Fibroblast of upper back skin (primary cell): Measurements from ENCODE around the gene MAPKAPK3.

ENCODE experiments used
- DNase-seq: peaks from one replicate; pipeline ENCODE4 v3.0.0-alpha.2; 2013

MAPKAPK3 gene

DNA sequence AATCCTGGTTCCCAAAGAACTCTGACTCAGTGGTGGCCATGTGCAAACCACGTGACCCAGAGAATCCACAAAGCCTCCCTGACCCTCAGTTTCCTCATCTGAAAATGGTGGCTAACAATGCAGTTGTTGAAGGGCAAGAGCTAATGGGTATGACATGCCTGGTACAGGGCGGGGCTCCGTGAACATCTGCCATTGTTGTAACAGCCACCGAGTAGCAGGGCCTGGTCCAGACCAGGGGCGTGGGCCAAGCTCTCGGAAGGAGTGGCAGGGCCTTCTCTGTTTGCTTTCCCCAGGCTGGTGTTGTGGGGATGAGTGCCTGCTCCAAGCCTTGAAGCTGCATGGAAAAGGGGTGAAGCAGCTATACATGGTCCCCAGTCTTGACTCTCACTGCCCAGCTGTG lies 13.4 kb downstream of the MAPKAPK3 start:
- no peak for DNase-seq

DNA sequence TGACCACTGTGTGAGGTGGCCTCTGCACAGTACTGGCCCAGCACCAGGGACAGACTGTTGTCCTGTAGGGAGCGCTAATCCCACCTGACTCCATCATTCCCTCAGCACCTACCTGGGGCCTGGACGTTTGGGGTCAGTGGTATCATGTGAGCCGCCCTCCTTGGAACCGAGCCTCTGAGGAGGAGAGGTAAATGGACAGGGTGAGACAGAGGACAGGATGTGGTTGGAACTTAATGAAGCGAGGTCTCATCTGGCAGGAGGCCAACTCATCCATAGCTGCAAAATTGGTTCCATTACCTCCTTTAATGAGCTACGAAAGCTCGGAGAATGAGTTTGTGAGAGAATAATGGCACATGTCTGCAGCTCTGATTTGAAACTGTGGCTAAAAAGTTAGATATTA lies 13.9 kb downstream of the MAPKAPK3 start:
- peak; percentile 43 for DNase-seq

DNA sequence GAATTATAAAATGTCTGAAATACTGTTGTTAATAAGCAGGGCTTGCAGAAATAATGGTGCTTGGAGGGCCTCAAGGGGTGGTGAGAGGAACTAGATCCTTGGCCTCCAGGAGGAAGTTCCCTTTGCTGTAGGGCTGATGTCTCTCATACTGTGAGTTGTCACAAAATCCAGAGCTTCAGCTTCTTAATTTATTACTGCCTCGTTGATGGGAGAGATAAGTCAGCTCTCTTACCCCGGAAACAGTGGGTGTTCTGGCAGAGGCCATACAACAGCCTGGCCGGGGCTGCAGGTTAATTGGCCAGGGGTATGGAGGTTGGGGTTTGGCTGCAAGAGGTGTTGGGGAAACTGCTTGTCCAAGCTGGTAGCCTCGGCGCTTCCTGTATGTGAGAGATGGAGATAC lies 15.5 kb downstream of the MAPKAPK3 start:
- DNase-seq, result no peak

DNA sequence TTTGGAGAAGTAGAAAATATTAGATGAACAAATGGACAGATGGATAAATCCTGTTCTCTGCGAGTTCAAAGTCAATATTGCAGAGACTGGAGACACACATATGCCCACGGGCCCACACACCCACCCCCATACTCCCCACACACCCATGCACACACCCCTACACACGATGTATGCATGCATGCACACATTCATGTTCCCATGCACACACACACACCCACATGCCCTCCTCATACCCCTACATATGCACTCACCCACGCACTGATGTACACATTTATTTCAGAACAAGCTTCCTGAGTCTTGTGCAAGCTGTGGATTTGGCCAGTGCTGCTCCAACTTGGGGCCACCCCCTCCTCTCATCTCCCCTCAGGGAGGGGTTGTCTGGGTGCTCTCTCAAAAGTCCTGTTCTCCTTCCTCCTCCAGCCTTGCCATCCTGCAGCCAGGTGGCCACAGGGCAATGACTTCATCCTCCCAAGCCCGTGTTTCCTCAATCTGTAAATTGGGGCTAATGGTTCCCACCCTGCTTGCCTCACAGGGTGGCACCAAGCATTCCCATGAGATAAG lies 16.4 kb downstream of the MAPKAPK3 start:
- no peak for DNase-seq

DNA sequence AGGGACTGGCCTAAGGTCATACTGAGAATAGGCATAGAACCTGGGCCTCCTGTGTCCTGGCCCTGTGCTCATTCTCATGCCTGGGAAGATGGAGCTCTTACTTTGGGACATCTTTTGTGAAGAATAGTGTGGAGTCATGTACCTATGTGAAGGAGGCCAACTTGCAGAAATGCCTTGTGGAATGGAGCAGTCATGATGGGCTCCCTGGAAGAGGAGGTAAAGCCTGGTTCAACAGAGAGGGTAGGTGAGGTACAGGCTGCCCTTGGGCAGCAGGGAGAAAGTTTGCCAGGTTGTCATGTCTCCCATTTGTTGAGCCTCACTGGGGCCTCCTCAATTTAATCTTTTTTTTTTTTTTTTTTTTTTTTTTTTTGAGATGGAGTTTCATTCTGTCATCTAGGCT lies 18.1 kb downstream of the MAPKAPK3 start:
- no peak for DNase-seq

DNA sequence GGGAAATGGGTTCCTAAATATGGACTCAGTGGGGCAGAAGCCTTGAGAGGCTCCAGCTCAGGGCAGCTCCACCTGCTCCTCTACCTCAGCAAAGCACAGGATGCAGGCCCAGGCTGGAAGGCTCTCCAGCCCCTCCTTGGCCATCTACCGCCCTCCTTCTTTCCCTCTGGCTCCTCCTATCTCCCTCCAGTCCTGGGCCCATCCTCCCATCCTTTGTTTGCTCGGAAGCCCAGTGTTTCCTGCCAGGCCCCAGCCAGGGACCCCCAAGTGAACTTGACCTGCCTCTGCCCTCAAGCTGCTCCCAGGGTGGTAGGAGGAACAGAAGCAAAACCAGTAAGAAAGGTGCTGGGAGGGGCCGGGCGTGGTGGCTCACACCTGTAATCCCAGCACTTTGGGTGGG lies 20.1 kb downstream of the MAPKAPK3 start:
- no peak for DNase-seq

DNA sequence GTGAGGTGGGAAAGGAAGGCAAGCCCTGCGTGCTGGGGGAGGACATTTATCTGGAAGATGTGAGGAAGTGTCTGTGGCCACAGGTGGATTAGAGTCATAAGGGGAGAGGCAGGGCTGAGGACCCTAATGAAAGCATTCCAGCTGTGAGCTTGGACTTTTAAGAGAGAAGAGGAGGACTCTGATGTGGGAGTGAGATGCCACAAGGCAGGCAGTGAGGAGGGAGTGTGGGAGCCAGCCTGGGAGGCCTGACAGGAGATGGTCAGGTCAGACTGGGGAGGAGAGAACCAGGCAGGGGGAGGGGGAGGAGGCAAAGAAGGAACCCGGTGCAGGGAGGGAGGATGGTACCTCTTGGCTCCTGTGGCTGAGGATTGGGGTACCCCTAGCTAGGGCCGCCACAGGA lies 21.0 kb downstream of the MAPKAPK3 start:
- no peak for DNase-seq

DNA sequence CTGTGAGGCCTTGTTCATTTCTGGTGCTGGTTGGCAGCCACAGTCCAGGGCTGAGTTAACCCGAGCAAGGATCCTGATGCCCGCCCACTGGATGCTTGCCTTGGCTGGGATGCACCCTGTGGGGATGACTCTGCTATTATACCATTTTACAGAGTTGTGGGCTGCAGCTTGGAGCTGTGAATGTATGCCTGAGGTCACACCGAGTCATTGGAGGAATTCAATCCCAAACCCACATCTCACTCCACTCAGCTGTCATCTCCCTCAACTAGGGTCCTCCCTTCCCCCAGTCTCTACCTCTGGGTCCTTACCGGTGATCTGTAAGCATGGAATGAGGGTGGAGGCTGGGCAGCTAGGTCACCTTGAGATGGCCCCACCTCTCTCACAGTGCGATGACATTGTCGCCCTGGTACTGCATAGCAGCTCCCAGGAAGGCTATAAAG lies 22.1 kb downstream of the MAPKAPK3 start:
- DNase-seq, result peak; percentile 77

DNA sequence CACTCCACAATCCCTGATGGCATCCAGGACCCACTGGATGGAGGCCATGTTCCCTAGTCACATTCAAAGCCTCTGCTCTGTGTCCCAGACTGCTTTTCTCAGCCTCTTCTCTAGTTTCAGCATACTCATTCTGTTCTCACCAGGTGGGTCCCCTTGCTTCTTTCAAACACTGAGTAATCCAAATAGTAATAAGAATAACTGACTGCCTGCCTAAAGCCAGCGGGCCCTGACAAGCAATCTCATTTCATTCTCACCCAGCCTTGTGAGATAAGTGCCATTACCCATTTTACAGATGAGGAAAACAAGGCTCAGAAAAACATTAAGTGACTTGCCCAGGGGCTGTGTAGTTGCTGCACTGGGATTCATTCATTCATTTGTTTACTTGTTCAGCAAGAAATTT lies 25.4 kb downstream of the MAPKAPK3 start:
- DNase-seq, result no peak

DNA sequence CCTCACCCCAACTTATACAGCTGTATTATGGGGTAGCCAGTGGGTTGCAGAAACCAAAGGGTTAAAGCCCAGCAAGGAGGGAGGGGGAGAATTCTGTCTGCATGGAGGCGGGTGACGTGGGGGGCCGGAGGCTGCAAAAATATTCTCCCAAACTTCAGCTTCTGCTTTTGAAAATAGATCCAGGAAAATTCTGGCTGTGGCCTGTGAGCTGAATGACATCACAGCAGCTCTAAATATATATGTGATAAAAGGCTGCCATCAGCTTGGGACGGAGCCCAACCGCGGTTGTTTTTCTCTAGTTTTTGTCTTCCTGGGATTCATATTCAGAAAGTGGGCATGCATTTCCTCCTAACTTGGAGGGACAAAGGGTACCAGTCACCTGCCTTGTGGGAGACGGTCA lies 27.6 kb downstream of the MAPKAPK3 start:
- DNase-seq, result no peak

DNA sequence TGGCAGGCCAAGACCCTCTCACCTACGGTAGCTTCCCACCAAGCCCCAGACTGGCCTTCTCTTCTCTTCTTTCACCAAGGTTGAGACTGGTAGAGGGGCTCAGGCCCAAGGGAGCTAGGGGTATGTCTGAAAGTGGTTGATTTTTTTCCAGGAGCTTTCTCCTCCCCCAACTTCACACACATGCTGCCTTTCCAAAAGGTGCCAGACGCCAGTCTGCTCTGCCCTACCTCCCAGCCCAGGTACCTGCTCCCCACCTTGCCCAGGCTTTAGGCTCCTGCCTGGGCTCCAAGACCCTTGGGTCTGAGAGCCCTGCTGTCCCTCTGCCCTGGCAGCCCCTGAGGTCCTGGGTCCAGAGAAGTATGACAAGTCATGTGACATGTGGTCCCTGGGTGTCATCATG lies 28.4 kb downstream of the MAPKAPK3 start:
- no peak for DNase-seq

DNA sequence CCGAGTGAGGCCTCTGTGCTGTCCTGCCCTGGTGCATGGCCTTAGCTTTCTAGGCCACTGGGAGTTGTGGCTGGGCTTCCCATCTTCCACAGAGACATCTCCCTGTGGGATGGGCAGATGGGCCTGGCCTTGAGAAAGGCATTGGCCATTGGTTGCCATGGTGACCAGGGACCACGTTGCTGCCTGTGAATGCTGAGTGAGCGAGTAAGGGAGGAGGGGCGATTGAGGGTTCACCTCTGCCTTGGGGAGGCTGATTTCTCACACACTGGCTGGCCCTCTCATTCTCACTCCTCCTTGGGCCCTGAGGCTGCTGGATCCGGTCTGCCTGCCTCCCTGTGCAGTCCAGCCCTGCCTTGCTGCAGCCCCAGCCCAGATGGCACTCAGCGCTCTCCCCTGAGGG lies 31.4 kb downstream of the MAPKAPK3 start:
- peak; percentile 24 for DNase-seq

DNA sequence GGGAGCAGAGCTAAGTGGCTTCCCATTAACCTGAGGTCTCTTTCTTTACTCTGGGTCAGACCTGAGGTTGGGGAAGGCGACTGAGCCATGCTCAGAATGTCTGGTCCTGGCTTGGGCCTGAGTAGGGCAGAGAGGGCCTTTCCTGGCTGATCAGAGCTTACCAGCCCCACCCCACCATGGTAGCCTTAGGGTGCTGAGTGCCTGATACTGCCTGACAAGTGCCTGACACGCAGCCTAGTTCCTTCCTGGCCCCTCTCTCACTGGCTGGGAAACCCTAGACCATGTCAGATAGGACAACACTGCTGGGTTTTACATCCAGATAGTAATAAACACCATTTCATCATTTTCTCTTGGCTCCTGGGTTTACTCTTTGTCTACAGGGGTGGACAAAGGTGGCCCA lies 32.0 kb downstream of the MAPKAPK3 start:
- no peak for DNase-seq

DNA sequence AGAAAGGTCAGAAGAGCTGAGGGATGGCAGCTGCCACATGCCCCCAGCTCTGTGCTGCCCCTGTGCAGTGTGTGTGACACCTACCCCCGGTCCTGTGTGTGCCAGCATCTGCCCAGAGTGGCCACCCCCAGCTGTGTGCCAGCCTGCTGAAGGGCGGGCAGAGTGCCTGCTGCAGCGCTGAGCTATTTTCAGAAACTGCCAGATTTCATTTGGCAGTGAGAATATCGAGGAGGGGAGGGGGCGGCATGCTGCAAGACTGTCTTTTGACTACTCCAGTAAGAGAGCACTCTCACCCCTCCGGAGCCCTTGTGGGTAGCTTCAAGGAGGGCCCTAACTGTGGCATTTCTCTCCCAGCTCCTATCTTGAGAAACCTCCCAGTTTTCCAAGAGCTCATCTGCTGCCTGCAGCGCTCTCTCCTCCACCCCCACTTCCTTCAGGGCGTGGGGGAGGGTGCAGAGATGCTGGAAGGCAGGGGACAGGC lies 32.5 kb downstream of the MAPKAPK3 start:
- DNase-seq, result no peak

DNA sequence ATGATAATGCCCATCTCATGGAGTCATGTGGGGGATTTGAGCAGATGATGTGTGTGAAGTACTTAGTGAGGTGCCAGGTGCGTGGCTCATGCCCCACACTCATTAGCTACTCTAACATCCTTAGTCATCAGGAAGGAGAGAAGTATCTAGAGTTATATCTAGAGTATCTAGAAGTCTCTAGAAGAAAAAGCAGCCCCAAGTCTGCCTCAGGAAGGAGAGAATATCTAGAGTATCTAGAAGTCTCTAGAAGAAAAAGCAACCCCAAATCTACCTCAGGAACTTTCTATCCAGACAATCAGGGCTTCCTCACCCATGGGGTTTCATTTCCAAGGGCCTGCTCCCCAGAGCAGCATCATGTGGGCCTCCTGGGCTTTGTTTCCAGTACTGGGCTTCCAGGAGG lies 33.1 kb downstream of the MAPKAPK3 start:
- DNase-seq, result no peak

DNA sequence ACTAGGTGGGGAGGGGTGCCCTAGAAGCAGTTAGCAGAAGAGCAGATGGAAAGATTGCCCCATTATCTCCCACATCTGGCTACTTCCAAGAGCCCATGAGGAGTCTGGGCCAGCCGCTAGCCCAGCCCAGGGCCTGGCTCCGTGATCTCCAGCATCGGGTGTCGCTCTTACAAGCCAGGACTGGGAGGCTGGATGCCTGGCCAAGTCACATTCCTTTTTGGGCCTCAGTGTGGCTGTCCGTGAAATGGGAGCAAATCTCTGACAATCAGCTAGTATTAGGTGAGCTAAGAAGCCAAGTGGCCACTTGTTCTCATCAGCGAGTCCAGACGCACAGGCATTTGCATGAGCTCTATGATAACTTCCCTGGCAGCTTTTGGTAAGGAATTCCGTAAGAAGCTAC lies 34.5 kb downstream of the MAPKAPK3 start:
- DNase-seq, result no peak

DNA sequence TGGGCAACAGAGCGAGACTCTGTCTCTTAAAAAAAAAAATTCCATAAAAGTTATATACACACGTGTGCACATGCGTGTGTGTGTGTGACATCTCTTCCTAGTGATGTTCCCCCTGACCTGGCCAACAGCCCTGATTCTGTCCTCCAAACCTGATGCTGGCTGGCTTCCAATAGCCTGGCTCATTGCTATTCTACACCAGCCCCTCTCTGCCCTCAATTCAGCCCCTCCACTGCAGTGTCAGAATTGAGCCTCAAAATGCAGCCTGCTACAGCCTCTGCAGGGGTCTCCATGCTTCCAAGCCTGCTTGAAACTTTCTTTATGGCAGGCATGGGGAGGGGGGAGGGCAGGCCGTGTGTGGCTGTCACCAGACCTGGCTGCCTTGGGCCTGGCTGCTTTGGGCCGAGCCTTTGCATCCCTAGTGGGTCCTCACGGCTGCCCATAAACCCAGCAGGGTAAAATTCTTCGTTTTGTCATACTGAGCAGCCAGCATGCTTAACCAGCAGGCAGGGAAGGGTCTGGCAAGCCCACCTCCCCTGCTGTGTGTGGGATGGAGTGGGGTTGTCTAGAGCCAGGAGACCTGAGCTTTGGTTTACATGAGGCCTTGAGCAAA lies 35.1 kb downstream of the MAPKAPK3 start:
- no peak for DNase-seq

DNA sequence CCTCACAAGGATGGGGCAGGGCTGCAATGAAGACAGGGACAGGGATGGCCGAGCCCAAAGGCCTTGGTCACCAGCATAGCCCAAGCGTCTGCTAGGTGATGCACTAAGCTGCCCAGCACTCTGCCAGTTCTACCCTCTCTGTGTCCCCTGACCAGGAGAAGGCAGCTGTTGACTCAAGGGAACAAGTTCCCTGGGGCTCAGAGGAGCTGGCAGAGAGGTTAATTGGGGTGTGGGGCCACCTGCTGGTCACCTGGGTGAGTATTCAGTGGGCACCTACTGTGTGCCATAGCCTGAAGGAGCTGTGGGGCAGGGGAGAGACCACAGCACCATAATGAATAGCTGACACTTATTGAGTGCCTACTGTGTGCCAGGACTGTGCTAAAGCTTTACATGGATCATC lies 35.8 kb downstream of the MAPKAPK3 start:
- no peak for DNase-seq

DNA sequence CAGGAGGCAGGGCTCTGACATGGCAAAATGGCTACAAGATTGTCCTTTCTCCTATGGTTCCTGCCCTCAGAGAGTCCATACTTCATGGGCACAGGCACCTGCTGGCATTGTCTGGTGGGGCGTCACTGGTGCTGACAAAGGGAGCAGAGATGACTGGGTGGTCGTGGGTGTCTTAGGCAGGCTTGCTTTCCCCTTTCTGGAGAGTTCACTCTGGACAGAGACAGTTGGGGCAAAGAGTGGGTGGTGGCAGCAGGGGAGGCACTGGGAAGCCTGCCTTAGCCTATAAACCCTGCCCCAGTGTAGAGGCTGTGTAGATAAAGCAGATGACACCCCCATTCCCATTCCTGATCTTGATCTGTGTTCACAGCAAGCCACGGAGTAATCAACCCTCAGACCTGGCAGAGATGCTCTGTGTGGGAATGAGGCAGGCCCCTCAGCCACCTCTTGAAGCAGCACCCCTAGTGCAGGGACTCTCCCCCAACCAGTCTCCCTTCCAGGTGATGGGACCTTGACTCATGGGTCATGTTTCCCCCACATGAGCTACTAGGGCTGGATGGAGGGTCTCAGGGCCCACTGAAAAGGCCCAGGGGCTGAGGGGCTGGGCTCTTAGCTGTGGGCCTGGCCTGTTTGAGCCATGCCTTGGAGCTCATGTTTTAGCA lies 37.1 kb downstream of the MAPKAPK3 start:
- DNase-seq, result no peak

DNA sequence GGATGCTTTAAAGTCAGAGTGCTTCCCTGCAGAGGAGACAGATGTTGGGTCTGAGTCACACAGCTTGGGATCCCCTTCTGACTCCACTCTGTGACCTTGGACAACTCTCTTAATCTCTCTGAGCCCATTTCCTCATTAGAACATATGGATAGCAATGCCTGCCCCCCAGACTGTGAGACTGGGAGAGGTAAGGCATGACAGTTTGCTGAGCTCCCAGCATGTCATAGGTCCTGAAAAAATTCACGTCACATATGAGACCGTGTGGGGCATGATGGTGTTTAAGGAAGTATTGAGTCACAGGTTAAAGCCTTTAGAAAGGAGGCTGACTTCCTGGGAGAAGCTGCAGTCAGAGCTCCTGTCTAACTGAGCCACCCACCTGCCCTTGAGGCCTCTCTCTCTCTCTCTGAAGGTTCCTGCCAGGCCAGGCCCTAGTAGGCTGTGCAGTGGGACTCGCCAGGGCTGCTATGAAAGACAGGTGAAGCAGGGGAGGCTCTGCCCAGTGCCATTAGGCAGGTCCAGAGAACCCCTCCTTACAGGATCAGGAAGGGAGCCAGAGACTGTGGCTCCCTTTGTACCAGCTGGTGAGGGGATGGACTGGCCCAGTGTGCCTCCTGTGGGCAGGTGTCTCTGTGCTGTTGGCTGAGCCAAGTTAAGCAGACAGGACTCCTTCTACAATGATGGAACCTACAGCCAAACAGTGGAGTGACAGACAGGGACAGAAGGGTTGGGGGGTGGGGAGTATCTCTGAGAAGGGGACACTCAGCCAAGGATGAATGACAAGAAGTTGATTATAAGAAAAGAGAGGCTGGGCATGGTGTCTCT lies 38.3 kb downstream of the MAPKAPK3 start:
- no peak for DNase-seq

DNA sequence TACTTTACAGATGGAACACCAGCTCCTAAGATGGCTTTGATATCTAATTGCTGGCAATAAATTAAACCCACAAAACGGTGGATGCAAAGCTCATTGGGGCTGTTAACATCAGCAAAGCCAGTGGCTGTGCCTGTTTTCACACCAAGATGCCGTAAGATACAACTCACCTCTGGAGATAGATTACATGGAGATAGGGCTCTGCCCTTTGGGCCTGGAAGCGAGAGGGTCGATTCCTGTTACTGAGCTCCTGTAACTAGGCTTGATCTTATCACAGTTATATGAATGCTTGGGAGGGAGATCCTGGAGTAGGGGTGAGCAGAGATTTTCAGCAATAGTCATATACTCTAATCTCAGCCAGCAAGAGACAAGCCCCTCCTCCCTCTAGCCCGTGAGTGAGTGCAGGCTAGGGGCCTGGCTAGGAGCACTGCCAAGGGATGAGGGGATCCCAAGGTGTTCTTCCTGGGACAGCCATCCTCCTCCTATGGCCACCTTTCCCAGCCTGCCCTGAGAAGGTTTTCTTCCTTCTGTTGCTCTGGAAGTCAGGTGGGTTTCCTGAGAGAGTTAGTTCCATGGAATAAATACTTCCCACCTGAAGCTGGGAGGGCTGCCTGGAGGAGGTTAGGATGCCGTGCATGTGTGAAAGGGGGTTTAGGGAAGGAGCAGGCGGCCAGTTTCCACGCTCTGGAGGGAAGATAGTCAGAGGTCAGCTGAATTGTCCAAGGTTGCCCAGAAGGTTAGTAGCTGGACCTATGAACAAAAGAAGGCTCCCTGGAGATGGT lies 39.7 kb downstream of the MAPKAPK3 start:
- no peak for DNase-seq

DNA sequence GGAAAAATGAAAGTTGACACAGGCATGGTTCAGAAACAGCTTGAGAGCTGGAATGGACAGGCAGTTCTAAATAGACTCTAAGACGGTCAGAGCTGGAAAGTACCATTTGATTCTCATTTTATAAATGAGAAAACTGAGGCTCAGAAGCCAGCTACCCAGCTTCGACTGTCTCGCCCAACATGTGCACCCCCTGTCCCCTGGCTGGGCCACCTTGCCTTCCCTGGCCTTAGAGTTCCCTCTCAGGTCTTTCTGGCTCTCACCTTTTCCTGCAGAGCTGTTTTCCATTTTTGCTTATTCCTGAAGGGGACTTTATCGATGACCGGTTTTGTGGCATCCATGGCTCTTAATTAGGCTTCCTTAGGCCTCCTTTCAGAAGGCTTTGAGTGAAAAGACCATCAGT lies 40.5 kb downstream of the MAPKAPK3 start:
- no peak for DNase-seq

DNA sequence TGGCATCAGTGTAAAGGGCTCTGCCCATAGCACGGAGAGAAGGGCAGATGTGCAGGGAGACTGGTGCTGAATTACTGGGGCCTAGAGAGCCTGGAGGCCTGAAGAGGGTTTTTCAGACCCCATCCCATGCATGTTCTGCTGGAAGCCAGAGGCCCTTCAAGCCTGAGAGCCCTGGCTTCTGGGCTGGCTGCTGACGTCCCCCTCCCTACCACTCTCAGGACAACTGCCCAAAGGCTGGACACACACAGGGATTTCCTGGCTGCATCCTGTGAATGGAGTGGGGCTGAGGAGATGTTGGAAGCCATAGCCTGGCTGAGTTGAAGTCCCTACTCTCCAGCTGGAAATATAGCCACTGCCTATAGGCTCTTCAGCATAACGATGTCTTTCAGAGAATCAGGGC lies 40.9 kb downstream of the MAPKAPK3 start:
- no peak for DNase-seq
